ENCODE measurements around the gene CT45A9.
"Not testable (repeated sequence)": the region's sequence is repeated elsewhere in the genome, so short reads cannot be mapped to it uniquely, and the experiment has no call there.

The CT45A9 gene, protein sequence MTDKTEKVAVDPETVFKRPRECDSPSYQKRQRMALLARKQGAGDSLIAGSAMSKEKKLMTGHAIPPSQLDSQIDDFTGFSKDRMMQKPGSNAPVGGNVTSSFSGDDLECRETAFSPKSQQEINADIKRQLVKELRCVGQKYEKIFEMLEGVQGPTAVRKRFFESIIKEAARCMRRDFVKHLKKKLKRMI

GRCh38 chrX:135871712-135872111 is at the start of gene CT45A9:
TSS of gene CT45A9 (minus strand) at chrX:135871812. CDS start at chrX:135868061, 3,751 bp downstream.
- not testable (repeated sequence) for DNase-seq (ENCODE audit: low read depth in 2 of 2)

DNA sequence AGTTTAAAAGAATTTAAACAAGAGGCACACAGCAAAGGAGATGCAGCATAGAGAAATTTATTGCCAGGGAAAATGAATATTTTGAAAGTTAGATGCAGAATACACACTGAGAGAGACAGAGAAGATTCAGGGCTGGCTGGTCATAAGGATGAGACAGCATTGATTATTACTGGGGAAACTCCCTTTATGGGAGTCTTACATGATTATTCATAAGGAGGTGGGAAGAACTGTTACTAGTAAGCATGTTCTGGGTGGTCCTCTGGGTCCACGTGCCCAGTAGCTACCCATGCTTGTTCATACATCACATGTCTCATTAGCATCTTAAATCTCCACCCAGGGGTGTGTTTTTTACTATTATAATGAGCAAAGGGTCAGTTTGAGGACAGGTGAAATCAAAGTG is 48.9 kb upstream of the CT45A9 start:
- DNase-seq (ENCODE audit: low read depth in 2 of 2) = not testable (repeated sequence)

DNA sequence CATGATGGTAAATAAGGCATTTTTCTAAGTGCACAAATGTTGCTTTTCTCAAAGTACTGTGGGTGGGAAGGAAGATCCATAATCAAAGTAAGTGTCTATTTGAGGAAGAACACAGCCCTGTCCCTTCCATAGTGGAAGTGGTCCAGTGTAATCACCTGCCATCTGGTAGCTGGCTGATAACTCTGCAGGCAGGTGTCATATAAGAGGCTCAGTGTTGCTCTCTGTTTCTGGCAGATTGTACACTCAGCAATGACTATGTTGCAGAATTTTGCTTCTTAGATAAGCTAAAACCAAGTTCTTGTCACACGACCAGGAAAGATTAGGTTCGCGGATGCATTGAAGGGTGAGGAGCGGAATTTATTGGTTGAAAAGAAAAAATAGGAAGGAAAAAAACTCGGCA is 42.8 kb upstream of the CT45A9 start:
- no peak for DNase-seq (ENCODE audit: low read depth in 2 of 2)

- no peak for DNase-seq (ENCODE audit: low read depth in 2 of 2)
Observed at GRCh38 chrX:135910251-135910650, 38.6 kb upstream of the CT45A9 start.

GRCh38 chrX:135893294-135893817 is 21.7 kb upstream of the CT45A9 start, which contains the start of the genes CT45A10 and SAGE1:
TSS of gene CT45A10 (minus strand) at chrX:135893444. CDS start at chrX:135885344, 8,100 bp downstream.
TSS of gene SAGE1 (plus strand) at chrX:135893716. CDS start at chrX:135896243, 2,527 bp downstream.
- DNase-seq (ENCODE audit: low read depth in 2 of 2) = no peak

- DNase-seq (ENCODE audit: low read depth in 2 of 2) = no peak
Observed at GRCh38 chrX:135892781-135893180, 21.2 kb upstream of the CT45A9 start.

DNA sequence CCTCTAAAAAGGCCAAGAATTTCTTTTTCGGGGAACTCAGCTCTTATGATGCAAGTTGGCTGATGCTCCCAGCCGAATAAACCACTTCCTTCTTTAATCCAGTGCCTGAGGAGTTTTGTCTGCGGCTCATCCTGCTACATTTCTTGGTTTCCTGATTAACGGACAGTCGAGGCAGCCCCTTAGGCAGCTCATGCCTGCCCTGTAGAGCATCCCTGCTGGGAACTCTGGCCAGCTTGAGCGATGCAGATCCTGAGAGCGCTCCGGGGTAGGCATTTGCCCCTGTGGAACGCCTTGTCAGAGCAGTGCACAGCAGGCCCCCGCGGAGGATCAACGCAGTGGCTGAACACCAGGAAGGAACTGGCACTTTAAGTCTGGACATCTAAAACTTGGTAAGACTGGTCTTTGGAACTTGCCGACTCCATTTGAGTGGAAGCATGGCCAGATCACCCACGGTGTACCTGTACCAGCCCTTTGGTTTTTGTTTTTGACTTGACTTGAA is 18.5 kb upstream of the CT45A9 start:
- no peak for DNase-seq (ENCODE audit: low read depth in 2 of 2)

GRCh38 chrX:135888976-135889375 is 17.4 kb upstream of the CT45A9 start:
- not testable (repeated sequence) for DNase-seq (ENCODE audit: low read depth in 2 of 2)

- not testable (repeated sequence) for DNase-seq (ENCODE audit: low read depth in 2 of 2)
Observed at GRCh38 chrX:135888230-135888629, 16.6 kb upstream of the CT45A9 start.

- DNase-seq (ENCODE audit: low read depth in 2 of 2) = not testable (repeated sequence)
Observed at GRCh38 chrX:135882741-135883140, 11.1 kb upstream of the CT45A9 start.

GRCh38 chrX:135854438-135854837 is 17.2 kb downstream of the CT45A9 start, which contains the start of gene CT45A8:
TSS of gene CT45A8 (minus strand) at chrX:135854538. CDS start at chrX:135850783, 3,755 bp downstream.
- DNase-seq (ENCODE audit: low read depth in 2 of 2) = not testable (repeated sequence)

DNA sequence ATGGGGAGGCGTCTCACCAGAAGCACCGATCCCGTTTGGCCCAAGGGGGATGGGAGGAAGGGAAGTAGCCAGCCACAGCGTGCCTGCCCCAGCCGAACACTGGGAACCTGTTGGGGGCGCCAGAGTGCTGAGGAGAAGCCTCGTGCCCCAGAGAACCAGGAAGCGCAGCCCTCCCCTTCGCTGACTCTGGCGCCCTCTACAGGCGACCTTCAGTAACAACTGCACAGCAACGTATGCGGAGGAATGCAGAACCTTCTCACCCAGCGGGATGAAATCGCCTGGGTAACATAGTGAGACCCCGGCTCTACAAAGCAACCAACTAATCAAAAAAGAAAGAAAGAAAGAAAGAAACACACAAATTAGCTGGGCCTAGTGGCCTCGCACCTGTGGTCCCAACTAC is 34.4 kb downstream of the CT45A9 start, which contains the start of gene CT45A7:
CT45A7 (minus strand) TSS at position 101 of the 400 bp plus-strand sequence. CDS start 3,747 bp downstream, outside the sequence.
- DNase-seq (ENCODE audit: low read depth in 2 of 2) = not testable (repeated sequence)

DNA sequence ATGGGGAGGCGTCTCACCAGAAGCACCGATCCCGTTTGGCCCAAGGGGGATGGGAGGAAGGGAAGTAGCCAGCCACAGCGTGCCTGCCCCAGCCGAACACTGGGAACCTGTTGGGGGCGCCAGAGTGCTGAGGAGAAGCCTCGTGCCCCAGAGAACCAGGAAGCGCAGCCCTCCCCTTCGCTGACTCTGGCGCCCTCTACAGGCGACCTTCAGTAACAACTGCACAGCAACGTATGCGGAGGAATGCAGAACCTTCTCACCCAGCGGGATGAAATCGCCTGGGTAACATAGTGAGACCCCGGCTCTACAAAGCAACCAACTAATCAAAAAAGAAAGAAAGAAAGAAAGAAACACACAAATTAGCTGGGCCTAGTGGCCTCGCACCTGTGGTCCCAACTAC is 51.7 kb downstream of the CT45A9 start, which contains the start of gene CT45A2:
CT45A2 (minus strand) TSS at position 101 of the 400 bp plus-strand sequence. CDS start 3,747 bp downstream, outside the sequence.
- not testable (repeated sequence) for DNase-seq (ENCODE audit: low read depth in 2 of 2)
